HG02852 (cell line): ENCODE measurements around the gene RAB39B.
"Not testable (repeated sequence)": the region's sequence is repeated elsewhere in the genome, so short reads cannot be mapped to it uniquely, and the experiment has no call there.

Source experiments
- ATAC-seq: cut with Tn5 transposase; IDR thresholded peaks from one replicate; pipeline ENCODE4 v1.9.1; 2021; ENCODE audit warnings: mild to moderate bottlenecking, moderate library complexity; ENCODE audit not compliant: unreplicated experiment

Gene RAB39B, protein sequence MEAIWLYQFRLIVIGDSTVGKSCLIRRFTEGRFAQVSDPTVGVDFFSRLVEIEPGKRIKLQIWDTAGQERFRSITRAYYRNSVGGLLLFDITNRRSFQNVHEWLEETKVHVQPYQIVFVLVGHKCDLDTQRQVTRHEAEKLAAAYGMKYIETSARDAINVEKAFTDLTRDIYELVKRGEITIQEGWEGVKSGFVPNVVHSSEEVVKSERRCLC

DNA sequence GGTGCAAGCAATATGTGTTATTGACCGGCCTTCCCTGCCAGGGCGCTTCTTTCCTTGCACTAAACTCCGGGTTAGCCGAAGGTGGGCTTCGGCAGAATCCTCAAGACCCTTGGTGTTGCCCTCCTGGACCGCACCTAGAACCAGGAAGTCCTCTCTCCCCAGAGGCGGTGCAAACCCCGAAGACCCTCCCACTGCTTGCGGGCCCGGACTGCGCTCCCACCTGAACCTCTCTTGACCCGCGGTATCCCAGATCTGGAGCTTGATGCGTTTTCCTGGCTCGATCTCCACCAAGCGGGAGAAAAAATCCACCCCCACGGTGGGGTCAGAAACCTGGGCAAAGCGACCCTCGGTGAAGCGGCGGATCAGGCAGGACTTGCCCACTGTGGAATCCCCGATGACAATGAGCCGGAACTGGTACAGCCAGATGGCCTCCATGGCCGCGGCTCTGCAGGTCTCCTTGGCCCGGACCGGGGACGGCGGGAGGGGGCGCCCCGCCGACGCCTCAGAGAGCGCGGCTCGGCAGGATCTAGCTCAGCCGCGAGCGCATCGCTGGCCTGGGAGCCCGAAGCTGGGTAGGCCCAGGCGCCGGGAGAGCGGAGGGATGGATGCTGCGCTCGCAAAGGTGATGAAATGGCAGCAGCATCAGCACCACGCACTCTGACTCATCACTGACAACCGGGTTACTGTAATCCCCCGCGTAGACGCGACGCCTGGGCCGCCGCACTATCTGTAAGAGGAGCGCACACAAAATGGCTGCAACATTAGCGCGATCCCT is at the start of gene RAB39B:
RAB39B (minus strand) TSS at position 638 of the 775 bp plus-strand sequence; CDS start at position 435, 203 bp downstream.
- ATAC-seq, result peak; percentile 86

DNA sequence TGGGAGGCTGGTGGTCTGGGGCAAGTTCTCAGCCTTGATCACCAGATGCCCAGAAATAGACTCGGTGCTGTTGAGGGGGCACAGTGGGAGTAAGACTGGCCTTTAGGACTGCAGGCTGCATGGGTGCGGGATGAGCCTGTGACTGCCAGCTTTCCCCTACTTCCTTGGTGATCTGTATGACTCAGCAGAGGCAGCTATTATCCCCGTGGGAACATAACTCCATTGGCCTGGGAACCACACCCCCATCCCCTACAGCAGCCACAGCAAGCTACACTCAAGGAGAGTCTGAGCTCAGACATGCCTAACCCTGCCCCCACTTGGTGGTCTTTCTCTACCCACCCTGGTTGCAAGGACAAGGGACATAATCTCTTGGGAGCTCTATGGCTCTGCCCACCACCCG is 49.5 kb upstream of the RAB39B start:
- no peak for ATAC-seq

DNA sequence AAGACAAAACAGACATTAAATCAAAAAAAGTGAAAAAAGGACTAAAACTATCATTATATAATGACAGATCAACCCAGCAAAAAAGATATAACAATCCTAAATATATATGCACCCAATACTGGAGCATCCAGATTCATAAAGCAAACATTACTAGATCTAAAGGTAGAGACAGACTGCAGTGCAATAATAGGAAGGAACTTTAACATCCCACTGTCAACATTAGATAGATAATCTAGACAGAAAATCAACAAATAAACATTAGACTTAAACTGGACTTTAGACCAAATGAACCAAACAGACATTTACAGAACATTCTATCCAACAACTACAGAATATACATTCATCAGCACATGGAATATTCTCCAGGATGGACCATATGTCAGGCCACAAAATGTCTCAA is 29.5 kb upstream of the RAB39B start:
- no peak for ATAC-seq

DNA sequence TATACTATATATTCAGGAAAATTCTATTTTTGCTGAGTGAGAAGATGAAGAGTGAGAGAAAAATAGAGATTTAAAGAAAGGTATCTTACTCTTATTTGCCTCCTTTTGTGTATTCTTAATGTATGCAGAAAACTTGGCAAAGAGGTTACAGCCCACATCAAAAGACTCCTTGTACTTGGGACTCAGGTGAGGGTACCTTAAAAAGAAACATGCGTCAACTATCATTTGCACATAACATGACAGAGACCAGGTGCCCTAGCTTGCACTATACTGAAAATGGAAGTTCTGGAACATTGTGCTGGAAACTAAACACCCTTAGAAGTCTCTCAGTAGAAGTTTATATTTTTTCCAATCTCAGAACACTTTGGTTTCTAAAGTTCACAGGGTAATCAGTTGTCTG is 15.6 kb upstream of the RAB39B start:
- ATAC-seq, result no peak

DNA sequence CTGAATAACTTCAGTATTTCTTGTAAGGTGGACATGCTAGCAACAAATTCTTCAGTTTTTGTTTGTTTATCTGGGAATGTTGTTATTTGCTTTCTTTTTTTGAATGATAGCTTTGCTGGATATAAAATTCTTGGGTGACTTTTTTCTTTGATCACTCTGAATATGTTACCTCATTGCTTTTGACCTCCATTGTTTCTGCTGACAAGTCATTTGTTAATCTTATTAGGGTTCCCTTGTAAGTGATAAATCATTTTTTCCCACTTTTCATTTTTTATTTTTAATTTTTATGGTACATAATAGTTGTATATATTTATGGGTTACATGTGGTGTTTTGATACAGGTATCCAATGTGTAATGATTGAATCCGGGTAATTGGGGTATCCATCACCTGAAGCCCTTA is 6.7 kb upstream of the RAB39B start:
- ATAC-seq, result no peak

DNA sequence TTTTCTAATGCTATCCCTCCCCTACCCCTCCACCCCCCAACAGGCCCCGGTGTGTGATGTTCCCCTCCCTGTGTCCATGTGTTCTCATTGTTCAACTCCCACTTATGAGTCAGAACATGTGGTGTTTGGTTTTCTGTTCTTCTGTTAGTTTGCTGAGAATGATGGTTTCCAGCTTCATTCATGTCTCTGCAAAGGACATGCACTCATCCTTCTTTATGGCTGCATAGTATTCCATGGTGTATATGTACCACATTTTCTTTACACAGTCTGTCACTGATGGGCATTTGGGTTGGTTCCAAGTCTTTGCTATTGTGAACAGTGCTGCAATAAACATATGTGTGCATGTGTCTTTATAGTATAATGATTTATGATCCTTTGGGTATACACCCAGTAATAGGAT is 3.7 kb upstream of the RAB39B start:
- not testable (repeated sequence) for ATAC-seq

DNA sequence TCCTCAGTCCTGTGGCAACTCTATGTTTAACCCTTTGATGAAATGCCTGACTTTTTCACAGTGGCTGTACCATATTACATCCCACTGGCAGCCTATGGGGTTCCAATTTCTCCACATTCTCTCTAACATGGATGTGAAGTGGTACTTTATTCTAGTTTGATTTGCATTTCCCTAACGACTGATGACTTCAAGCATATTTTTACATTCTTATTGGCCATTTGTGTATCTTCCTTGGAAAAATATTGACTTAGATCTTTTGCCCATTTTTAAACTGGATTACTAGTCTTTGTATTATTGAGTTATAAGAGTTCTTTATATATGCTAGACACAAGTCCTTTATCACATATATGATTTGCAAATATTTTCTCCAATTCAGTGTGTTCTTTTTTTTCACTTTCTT is 2.1 kb upstream of the RAB39B start:
- ATAC-seq, result no peak

DNA sequence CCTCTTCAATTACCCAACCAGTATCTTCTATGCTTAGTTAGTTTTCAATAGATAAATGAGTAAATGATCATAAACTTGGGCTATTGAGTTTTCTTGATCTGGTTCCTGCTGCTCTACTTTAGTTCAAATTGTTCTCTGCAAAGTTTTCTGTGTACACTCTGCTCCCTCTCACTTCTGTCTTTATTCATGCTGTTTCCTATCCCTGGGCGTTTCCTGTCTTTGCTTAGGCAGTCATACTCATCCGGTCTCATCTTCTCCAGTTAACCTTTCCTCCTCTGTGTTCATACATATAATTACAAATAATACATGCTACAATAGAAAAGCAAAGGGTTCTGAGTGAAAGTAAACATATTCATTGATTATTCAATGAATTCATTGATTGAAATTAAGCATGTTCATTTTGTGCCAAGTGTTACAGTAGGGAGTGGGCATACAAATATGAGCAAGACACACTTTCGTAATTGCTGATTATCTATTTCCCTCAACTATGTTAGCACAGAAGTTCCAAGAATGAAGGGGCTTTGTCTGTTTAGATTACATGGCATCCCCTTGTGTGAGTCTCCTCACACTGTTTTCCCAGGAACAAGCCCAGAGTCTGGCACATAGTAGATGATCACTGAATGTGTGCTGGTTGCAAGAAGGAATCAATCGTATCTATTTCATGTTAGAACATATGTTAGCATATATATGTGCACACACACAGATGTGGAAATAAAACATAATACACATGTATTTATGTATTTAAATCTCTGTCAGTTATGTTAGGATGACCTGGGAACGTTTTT is 1.1 kb downstream of the RAB39B start:
- peak; percentile 40 for ATAC-seq

DNA sequence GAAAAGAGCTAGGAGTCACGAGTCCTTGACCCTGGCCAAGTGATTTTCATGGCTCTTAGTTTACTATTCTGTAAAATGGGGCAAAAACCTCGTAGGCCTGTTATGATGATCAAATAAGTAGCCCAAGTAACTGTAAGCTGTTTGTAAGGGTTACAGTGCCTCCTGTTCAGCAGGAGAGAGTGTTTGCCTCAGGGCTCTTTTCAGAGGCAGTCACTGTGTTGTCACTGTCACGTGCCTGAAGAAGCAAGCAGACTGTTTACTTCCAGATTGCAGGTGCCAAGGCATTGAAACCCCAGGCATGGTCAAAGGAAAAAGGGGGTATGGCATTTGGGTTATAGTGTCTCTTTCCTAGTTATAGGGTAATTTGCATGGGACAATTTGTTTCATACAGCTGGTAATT is 4.5 kb downstream of the RAB39B start:
- ATAC-seq, result no peak

DNA sequence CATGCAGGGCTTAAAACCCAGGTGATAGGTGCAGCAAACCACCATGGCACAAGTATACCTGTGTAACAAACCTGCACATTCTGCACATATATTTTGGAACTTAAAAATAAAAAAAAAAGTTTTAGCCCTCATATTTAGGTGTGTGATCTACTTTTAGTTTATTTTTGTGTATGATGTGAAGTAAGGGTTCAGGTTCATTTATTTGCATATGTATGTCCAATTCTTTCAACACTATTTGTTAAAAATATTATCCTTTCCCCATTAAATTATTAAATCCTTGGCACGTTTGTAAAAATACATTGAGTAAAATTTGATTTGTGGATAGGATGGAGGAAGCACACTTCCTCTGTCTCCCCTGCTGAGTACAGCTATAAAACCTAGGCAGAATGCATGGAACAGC is 12.9 kb downstream of the RAB39B start:
- ATAC-seq, result no peak

DNA sequence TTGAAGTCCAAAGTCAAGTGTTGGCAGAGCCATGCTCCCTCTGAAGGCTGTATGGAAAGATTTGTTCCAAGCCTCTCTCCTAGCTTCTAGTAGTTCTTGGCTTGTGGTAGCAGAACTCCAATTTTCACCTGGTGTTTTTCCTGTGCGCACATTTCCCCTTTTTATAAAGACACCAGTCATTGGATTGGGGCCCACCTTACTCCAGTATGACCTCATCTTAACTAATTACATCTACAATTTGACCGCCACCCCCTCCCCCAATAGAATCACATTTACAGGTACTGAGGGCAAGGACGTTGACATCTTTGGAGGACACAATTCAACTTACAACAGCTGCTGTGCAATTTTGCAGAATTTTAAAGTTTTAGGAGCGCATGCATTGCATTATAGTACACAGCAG is 16.8 kb downstream of the RAB39B start:
- ATAC-seq, result no peak

DNA sequence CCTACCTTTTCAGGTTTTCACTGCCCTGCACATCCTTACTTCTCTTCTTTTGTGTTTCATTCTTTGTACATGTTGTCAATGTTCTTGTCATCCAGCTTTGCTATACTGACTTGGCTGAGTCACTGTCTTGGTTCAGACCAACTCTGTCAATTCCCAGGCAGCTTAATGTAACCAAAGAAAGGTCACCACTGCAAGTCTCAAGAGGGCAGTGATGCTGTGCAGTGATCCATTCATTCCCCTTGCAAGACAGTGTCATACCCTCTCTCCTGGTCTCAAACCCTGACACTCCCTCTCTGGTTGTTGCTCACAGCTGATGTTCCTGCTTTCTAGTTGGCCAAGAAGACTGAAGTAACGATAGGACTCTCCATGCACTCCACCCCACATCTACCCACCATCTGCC is 17.5 kb downstream of the RAB39B start:
- no peak for ATAC-seq

DNA sequence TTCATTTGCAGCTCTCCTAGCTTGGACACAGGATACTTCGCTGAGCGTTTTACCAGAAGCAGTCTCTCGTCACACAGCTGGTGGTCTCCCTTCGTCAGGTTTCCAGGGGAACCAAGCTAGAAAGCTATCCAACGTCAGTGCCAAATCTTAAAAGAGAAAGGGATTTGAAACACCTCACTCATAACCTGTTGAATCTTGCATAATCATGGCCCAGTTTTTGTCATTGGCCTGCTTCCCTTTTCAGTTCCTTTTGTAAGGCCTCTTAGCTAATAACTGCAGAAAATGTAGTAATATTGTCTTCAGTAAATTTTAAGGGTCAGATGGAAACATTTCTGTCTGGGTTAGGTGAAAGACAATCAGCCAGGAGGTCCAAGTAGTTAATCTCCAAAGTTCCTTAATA is 22.0 kb downstream of the RAB39B start:
- ATAC-seq, result no peak

DNA sequence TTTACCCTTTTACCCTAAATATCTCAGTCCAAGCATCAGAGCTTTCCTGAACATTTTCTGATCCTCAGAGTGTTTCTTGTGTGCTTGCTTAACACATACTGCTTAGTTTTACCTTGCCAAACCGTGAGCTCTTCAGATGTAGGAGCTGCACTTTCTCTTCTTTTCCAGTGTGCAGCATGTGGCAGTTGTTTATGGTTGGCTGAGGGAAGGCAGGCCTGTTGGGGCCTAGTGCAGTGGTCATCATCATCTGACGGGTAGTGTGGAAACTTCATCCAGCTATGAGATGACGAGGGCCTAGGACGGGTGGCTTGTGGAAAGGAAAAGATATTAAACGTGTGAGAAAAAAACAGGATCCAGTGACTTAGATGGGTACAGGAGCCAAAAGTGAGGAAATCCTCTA is 26.6 kb downstream of the RAB39B start:
- no peak for ATAC-seq

DNA sequence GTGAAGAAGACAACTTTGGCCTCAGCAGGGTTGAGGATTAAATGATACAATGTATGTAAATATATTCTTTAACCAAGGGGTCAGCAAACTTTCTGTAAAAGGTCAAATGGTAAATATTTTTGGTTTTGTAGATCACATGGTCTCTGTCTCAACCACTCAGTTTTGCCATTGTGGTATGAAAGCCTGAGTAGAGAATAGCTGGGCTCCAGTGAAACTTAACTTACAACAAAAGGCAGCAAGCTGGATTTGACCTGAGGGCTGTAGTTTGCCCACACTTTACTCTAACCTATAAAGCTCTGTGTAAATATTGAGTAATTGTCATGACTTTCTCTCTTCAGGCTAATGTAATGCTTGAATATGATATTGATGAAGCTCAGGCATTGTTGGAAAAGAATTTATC is 28.4 kb downstream of the RAB39B start:
- no peak for ATAC-seq

DNA sequence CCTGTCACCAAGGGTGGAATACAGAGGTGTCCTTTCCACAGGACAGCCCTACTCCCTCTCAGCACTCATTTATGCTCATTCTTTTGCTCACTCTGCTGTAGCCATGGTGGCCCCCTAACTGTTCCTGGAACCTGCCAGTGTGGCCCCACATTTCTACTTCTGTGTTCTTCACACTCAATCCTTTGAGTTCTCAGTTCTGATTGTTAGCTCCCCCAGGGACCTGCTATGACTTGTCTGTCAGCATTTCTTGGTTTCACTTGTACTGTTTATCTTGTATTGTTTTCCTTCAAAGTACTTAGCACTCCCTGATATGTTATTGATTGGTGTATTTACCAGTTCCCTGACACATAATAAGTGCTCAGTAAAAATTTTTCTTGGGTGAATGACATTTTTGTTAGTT is 33.1 kb downstream of the RAB39B start:
- peak; percentile 86 for ATAC-seq

DNA sequence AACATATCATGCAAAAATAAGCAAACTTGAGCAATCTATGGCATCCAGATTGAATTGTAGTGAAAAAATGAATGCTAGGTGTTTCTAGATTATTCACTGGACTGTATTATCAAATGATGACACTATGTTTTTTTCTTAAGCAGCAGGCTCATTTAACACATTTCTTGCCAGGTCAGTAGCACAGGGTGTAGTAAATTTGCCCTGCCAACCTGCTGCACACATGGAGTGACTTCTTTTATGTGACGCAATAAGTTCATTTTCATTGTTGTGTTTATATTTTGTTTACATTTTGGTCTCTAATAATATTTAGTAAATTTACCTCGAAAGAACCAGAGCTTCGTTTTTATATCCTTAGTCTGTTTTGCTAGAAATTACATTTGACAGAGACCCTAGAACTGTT is 38.5 kb downstream of the RAB39B start:
- no peak for ATAC-seq

DNA sequence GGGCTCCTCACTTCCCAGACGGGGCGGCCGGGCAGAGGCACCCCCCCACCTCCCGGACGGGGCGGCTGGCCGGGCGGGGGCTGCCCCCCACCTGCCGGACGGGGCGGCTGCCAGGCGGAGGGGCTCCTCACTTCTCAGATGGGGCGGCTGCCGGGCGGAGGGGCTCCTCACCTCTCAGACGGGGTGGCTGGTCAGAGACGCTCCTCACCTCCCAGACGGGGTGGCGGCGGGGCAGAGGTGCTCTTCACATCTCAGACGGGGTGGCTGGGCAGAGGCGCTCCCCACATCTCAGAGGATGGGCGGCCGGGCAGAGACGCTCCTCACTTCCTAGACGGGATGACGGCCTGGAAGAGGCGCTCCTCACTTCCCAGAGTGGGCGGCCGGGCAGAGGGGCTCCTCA is 40.5 kb downstream of the RAB39B start:
- not testable (repeated sequence) for ATAC-seq

DNA sequence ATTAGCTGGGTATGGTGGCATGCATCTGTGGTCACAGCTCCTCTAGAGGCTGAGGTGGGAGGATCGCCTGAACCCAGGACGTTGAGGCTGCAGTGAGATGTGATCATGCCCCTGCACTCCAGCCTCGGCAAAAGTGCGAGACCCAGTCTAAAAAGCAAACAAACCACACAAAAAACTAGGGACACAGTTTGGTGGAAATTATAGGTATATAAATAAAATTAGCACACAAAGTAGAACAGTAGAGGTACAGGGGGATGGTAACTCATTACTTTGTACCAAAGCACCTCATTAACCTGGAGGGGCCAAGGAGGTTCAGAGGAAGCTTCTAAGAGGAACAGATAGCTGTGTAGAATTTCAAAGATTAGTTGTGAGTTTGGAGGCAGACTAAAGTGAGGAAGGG is 42.9 kb downstream of the RAB39B start:
- ATAC-seq, result no peak

DNA sequence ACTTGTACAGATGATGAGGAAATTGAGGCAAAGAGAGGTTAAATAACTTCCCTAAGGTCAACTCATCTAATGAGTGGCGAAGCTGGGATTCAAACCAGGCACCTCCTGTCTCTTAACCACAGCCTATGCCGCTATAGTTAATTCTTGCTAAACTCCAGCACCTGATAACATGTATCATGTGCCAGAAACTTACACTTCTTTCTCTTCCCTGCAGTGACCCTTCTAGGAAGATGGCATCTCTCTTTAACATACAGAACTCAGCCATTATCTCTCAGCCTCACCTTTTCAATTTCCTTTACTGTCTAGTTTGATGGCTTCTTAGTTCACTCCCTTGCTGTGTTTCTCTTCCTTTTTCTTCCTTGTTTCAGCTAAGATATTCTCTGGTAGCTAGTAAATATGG is 45.5 kb downstream of the RAB39B start:
- ATAC-seq, result no peak

DNA sequence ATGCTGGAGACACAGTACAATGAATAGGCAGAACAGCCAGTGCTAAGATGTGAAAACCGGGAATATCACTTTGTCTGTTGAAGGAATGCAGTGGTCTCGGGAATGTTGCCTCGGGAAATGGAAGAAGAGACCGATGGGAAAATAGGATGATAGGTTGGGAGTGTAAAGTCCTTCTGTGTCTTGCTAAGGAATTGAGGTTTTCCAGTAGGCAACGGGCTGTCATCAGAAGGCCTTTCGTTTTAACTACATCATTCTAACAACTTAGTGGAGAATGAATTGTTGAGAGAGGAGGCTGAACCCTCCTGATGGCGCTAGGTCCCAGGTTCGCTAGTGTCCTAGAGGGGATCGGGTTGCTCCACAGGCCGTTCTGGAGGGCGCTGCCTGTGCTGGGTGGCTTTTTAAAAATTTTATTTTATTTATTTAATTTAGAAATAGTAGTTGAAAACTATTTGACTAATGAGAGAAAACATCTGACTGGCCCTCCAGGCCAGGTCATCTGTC is 47.3 kb downstream of the RAB39B start:
- no peak for ATAC-seq
